ACHN (cell line): Measurements from ENCODE around the gene MTHFD2.
"Not testable (repeated sequence)": the region's sequence is repeated elsewhere in the genome, so short reads cannot be mapped to it uniquely, and the experiment has no call there.

ENCODE experiments used
- DNase-seq: peaks from one replicate; pipeline ENCODE4 v3.0.0-alpha.2; 2015
- in situ Hi-C: cut with HindIII; loops from 2 replicates; pipeline ENCODE4 v1.10.0; 2017; ENCODE audit warnings: low sequenced_read_pairs, low pct_ligation_motif_present, low pct_unique_long_range_greater_than_20kb

The MTHFD2 gene

GRCh38 chr2:74191596-74192380 is 6.6 kb upstream of the MTHFD2 start:
- DNase-seq, result no peak
- in situ Hi-C loops, result no loop called here

- DNase-seq, result no peak
- in situ Hi-C loops, result no loop called here
These were observed 3.6 kb upstream of the MTHFD2 start for GRCh38 chr2:74194799-74195198.

GRCh38 chr2:74197049-74197448 is 1.4 kb upstream of the MTHFD2 start:
- no peak for DNase-seq
- in situ Hi-C loops, result no loop called here

DNA sequence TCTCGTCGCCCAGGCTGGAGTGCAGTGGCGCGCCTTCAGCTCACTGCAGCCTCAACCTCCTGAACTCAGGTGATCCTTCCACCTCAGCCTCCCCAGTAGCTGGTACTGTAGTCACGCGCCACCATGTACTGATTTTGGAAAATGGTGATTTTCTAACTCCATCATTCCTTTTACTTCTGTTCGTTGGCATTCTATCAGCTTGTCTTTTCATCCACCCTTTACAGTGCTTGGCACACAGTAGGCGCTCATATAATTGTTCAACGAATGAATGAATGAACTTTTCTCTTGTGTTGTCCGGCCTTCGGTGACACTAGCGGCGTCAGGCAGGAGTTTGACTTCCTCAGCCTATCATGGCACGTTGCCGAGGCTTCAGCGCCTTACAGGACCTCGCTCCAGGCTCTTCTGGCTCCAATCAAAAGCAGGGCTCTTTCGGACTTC is 373 bp upstream of the MTHFD2 start:
- in situ Hi-C loops, result no loop called here
- DNase-seq, result no peak

- no peak for DNase-seq
- in situ Hi-C loops, result no loop called here
These were observed 873 bp downstream of the MTHFD2 start for GRCh38 chr2:74199275-74199701.

GRCh38 chr2:74199871-74200305 is 1.5 kb downstream of the MTHFD2 start:
- no peak for DNase-seq
- in situ Hi-C loops, result no loop called here

DNA sequence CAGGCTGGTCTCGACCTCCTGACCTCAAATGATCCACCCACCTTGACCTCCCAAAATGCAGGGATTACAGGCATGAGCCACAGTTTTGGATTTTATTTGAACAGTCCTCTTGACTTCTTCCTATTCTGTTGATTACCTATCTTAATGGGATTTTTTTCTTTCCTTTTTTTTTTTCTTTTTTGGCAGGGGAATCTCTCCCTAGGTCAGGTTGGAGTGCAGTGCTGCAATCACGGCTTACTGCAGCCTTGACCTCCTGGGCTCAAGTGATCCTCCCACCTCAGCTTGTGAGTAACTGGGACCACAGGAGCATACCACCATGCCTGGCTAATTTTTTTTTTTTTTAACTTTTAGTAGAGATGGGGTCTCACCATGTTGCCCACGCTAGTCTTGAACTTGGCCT is 2.8 kb downstream of the MTHFD2 start:
- no peak for DNase-seq
- in situ Hi-C loops, result no loop called here

GRCh38 chr2:74201596-74201995 is 3.2 kb downstream of the MTHFD2 start:
- DNase-seq, result no peak
- in situ Hi-C loops, result no loop called here

GRCh38 chr2:74204436-74204835 is 6.0 kb downstream of the MTHFD2 start:
- in situ Hi-C loops, result no loop called here
- DNase-seq, result no peak

- in situ Hi-C loops, result no loop called here
- no peak for DNase-seq
These were observed 6.7 kb downstream of the MTHFD2 start for GRCh38 chr2:74205113-74205512.

DNA sequence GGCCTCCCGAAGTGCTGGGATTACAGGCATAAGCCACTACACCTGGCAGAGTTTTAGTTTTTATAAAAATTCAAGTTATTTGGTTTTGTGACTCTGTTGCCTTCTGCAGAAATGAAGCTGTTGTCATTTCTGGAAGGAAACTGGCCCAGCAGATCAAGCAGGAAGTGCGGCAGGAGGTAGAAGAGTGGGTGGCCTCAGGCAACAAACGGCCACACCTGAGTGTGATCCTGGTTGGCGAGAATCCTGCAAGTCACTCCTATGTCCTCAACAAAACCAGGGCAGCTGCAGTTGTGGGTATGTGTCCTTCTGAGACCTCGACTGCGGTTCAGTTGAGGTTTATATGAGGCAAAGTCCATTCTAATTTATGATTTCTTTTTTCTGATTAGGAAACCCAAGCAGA is 7.2 kb downstream of the MTHFD2 start:
- no peak for DNase-seq
- in situ Hi-C loops, result no loop called here

GRCh38 chr2:74206180-74206688 is 7.8 kb downstream of the MTHFD2 start:
- in situ Hi-C loops, result no loop called here
- DNase-seq, result peak; percentile 9

DNA sequence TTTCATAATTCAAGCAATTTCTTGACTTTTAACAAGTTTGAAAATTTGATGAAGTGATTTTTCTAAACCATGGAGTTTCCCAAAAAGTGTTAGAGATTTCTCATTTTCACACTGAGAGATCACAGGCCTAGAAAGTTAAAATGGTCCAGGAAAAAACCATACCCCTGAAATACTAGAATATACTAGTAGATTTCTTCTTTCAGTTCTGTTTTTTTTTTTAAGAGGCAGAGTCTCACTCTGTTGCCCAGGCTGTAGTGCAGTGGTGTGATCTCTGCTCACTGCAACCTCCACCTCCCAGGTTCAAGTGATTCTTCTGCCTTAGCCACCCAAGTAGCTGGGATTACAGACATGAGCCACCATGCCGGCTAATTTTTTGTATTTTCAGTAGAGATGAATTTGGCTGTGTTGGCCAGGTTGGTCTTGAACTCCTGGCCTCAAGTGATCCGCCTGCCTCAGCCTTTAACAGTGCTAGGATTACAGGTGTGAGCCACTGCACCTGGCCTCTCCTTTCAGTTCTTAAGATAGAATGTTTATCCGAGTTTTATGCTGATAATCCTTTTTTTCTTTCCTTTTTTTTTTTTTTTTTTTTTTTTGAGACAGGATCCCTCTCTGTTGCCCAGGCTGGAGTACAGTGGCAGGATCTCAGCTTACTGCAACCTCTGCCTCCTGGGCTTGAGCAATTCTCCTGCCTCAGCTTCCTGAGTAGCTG is 14.4 kb downstream of the MTHFD2 start:
- in situ Hi-C loops, result no loop called here
- DNase-seq, result no peak

DNA sequence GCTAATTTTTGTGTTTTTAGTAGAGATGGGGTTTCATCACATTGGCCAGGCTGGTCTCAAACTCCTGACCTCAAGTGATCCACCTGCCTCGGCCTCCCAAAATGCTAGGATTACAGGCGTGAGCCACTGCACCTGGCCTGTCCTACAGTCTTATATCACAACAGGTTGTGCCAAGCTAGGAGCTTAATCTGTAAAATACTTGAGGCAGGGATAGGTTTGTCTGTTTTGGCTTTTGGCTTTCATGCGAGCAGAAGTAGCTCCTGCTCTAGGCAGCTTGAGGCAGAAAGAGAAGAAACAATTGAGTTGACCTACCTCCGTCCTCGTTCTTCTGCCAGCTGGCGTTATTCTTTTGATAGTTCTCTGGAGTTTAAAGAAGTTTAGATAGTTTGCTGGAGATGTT is 17.4 kb downstream of the MTHFD2 start:
- DNase-seq, in situ Hi-C loops: not testable (repeated sequence)

DNA sequence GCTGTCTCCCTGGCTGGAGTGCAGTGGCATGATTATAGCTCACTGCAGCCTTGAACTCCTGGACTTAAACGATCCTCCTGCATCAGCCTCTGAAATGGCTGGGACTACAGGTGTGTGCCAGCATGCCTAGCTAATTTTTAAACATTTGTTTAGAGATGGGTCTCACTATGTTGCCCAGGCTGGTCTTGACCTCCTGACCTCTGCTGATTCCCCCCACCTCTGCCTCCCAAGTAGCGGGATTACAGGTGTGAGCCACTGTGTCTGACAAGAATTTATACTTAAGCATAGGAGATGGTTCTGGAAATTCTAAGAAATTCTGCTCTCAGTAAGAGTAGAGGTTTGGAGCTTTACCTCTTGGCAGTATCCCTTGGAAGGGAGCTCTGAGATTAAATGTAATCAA is 18.2 kb downstream of the MTHFD2 start:
- in situ Hi-C loops, result no loop called here
- no peak for DNase-seq

- DNase-seq, result no peak
- in situ Hi-C loops, result no loop called here
These were observed 21.6 kb downstream of the MTHFD2 start for GRCh38 chr2:74219846-74220486.

GRCh38 chr2:74221091-74221490 is 22.7 kb downstream of the MTHFD2 start:
- DNase-seq, result no peak
- in situ Hi-C loops, result no loop called here

DNA sequence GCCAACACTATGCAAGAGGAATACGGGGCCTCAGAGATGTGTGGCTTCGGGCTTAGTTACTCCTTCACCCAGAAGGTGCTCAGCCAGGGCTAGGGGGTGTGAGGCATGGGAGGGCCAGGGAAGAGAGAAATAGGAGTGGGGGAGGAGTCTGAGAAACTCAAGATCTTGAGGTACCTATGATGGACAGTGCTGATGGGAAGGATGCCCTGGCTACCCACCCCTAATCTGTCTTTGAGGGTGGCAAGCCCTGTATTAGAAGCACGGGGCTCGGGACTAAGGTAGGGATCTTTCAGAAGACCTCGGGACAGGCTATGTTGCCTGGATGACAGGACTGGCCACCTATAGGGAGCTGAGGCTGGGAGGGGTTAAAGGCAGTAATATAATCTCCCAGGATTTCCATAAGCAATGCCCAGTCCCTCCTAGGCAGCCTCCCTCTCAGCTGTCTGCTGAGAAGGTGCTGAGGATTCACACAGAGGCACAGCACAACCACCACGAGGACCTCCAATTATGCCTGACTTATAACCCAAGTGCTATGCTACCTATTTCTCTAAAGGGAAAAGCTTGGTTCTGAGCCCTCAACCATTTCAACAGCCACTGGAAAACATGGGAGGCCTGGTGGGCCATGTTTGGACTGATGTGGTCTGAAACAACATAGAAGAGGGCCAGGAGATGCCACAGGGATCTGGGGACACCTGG is 23.3 kb downstream of the MTHFD2 start:
- in situ Hi-C loops, result no loop called here
- DNase-seq, result no peak

DNA sequence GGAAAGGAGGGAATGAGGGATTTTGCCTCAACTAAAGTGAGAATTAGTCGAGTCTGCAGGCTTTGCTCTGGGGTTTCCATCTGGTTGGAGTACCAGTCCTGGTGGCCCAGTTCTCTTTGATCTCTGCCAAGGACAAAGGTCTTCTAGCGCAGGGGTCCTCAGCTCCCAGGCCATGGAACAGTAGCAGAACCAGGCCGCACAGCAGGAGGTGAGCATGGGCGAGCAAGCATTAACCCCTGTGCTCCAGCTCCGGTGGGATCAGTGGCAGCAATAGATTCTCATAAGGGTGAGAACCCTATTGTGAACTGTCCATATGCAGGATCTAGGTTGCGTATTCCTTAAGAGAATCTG is 23.9 kb downstream of the MTHFD2 start:
- DNase-seq, result no peak
- in situ Hi-C loops, result no loop called here
